SIG-M5 treated with dmso at 0.1 percent for 504 hours (cell line): ENCODE data around the gene NES.
"Not testable (repeated sequence)": the region's sequence is repeated elsewhere in the genome, so short reads cannot be mapped to it uniquely, and the experiment has no call there.

Source experiments
- DNase-seq: peaks from one replicate; lab custom pipeline; 2025; ENCODE audit not compliant: unreplicated experiment; lab: John Stamatoyannopoulos, UW

Gene NES

GRCh38 chr1:156648951-156649350, 28.3 kb downstream of the NES start:
- peak; percentile 25 for DNase-seq

- DNase-seq: no peak
Measured at GRCh38 chr1:156648496-156648895, 28.7 kb downstream of the NES start.

- DNase-seq: no peak
Measured at GRCh38 chr1:156647351-156647750, 29.9 kb downstream of the NES start.

- DNase-seq: no peak
Measured at GRCh38 chr1:156646738-156647211, 30.4 kb downstream of the NES start.

GRCh38 chr1:156645666-156646065, 31.5 kb downstream of the NES start:
- no peak for DNase-seq

GRCh38 chr1:156645056-156645455, 32.2 kb downstream of the NES start:
- no peak for DNase-seq

GRCh38 chr1:156644640-156645039, 32.6 kb downstream of the NES start:
- no peak for DNase-seq

- DNase-seq: no peak
Measured at GRCh38 chr1:156644146-156644545, 33.1 kb downstream of the NES start.

- DNase-seq: peak; percentile 91
Measured at GRCh38 chr1:156643778-156644092, 33.5 kb downstream of the NES start.

- DNase-seq: no peak
Measured at GRCh38 chr1:156643049-156643777, 34.0 kb downstream of the NES start.

- no peak for DNase-seq
Measured at GRCh38 chr1:156642265-156643048, 34.8 kb downstream of the NES start.

GRCh38 chr1:156641761-156642264, 35.4 kb downstream of the NES start, which contains the start of gene BCAN:
Gene BCAN (plus strand): TSS chr1:156642117. CDS start chr1:156646055, 3,938 bp downstream.
- no peak for DNase-seq

- no peak for DNase-seq
Measured at GRCh38 chr1:156640842-156641706, 36.1 kb downstream of the NES start.

GRCh38 chr1:156639601-156640101, 37.6 kb downstream of the NES start:
- peak; percentile 30 for DNase-seq

GRCh38 chr1:156638189-156638985, 38.8 kb downstream of the NES start:
- no peak for DNase-seq

GRCh38 chr1:156632355-156632754, 44.9 kb downstream of the NES start:
- no peak for DNase-seq

GRCh38 chr1:156631152-156631551, 46.1 kb downstream of the NES start:
- not testable (repeated sequence) for DNase-seq

- DNase-seq: no peak
Measured at GRCh38 chr1:156629823-156630449, 47.3 kb downstream of the NES start.

- DNase-seq: peak; percentile 50
Measured at GRCh38 chr1:156627313-156627880, 49.8 kb downstream of the NES start.
